ENCODE measurements around the gene DCDC1.
"Not testable (repeated sequence)": the region's sequence is repeated elsewhere in the genome, so short reads cannot be mapped to it uniquely, and the experiment has no call there.

Gene DCDC1

DNA sequence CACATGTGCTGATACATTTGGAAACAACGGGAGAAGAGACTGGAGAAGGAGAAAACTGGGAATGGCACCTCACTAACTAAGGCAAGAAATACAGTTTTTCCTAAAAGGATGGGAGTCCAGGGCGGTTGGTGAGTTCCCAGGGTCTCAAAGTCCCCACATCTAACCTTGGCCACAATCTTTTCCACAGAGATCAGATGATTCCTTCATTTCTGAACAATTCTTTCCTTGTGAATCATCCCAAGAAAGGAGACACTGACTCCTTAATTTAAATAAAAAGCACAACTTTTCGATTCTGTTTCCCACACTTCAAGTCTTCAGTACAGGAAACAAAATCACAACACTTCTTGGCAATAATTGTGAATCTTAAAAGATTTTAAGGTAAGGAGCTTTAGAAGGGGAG is 384.7 kb downstream of the DCDC1 start:
- DNase-seq, result no peak

DNA sequence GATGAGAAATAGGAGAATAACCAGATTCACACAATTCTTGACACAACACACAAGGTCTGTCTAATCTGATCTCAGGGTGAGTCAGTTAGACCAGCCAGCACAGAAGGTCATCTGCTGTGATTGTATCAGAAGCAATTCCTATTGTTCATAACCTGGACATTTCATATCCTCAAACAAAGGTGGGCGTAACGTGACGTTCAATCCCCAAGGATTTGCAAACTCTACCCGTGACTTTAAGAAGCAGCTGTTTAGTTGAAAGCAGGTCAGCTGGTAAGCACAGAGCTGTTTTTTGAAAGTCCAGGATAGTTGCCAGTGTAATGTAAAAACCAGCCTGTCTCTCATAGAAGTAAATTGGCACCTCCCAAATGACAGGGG is 385.1 kb downstream of the DCDC1 start:
- DNase-seq, result no peak

DNA sequence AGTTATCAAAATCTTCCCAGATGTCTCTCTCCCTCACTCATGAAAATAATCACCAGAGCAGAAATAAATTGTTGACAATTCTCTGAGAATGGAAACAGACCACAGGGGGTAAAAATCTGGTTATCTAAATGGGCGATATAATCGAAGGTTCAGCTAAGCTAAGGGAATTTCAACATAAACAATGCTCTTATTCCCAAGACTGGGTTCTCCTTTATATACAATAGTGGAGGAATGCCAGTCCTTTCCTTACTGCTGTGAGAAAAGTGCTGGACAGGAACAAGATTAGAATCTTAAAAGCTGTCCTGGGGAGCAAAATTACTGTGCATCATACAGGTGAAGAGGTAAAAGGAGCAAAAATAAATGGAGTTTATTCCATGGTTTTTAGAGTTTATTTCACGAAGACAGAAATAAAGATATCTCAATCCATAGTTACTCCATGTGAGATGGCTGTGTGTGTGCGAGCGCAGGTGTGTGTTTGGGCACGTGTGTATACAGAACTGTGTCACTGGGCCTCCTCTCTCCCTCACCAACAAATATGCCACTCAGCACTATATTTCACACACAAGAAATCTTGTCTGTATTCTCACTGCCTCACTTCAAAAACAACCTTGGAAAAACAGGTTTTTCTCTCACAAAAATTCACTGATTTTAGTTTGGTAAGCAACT is 385.6 kb downstream of the DCDC1 start:
- DNase-seq, result no peak

DNA sequence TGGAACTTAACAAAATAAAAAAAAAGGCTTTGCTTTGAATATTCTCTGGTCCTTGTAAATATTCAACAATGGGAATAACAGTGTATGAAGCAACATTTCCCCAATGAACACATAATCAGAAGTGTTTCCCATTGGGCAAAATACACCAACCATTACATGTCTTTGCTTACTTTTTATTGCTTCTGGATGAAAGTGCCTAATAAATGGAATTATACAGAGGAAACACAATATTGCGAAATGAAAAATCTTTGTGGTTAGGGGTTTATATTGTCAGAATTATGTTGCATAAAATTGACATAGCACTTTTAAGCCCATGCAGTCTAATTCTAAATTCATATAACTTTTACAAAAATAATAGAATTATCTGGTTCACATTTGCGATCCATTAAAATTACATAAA is 386.4 kb downstream of the DCDC1 start:
- DNase-seq, result no peak

DNA sequence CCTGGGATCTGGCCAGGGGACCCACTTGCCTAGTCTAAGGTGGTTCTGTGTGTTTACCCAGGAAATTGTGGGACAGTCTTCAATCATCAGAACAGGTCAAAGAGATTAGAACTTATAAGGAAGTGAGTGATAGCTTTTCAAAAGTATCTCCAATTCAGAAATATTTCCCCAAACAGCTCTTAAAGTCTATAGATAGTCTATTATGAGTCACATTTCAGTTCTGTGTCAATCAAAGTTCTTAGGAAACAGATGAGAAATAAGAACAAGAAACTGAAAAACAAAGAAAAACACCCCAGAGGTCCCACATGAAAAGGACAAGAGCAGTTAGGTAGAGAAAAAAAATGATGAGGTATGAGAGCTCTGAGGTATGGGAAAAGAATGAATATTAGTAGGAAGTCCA is 402.0 kb downstream of the DCDC1 start:
- DNase-seq, result no peak

DNA sequence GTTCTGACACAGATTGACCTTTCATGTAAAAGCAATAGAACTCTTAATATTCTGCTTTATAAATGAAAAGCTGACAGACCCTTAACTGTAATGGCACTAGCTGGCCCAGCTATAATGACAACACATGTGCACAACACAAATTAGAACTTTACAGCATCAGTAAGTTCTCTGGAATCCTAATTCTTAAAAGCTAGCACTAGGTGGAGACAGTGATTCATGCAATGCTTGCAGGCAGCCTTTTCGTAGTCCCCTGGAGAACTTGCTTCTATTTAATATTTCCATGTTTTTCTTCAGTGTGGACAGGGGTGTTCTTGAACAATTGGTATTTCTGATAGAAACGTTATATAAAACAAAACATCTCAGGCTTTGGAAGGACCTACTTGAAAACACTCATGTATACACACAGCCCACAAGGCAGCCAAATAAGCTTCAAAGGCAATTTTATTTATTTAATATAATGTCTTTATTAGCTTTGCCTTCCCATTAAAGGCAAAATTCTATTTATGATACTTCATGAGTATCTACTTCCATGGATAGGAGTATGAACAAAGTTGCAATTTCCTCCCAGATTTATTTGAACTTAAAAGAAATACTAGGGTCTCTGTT is 409.0 kb downstream of the DCDC1 start:
- no peak for DNase-seq

DNA sequence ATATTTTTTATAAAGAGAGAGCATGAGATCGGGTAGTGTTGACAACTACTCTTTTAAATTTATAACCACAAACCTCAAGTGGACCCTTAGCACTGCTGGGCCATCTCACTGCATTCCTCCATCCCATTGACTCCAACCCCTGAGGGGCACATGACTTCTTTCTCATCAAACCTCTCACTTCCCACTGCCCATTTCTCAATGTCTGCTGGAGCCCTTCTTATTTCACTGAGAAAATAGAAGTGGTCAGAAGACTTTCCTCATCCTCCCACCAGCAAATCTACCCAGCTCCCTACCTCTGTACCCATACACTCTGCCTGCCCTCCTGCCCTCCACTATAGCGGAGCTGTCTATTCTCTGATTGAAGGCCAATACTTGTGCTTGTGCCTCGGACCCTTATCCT is 412.8 kb downstream of the DCDC1 start:
- DNase-seq, result no peak

DNA sequence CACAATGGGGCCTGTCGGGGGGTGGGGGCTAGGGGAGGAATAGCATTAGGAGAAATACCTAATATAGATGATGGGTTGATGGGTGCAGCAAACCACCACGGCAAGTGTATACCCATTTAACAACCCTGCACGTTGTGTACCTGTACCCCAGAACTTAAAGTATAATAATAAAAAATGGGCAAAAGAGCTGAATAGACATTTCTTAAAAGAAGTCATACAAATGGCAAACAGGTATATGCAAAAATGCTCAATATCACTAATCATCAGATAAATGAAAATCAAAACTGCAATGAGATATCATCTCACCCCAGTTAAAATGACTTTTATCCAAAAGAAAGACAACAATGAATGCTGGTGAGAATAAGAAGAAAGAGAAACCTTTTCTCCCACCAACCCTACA is 419.7 kb downstream of the DCDC1 start:
- no peak for DNase-seq

DNA sequence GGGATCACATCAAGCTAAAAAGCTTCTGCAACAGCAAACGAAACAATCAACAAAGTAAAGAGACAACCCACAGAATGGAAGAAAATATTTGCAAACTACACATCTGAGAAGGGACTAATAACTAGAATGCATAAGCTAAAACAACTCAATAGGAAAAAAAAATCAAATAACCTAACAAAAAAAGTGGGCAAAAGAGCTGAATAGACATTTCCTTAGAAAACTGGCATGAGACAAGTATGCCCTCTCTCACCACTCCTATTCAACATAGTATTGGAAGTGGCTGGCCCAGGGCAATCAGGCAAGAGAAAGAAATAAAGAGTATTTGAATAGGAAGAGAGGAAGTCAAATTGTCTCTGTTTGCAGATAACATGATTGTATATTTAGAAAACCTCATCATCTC is 421.8 kb downstream of the DCDC1 start:
- not testable (repeated sequence) for DNase-seq

DNA sequence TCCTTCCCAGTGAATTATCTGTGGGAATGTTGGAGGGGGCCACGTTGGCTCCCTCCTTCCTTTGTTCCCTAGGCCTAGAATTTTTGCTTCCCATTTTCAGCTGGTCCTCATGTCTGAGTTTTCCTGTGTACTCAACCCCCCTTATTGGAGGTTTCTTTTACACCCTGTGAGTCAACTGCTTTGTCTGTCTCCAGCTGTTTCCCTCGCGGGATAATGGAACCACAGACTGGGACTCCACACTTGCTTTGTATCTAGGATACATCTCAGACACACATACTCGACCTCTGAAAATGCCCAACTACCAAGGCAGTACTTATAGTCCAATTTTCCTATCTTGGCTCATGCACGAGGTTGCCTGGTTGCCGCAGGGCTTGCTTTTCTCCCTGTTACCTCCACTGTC is 430.7 kb downstream of the DCDC1 start:
- DNase-seq, result no peak

DNA sequence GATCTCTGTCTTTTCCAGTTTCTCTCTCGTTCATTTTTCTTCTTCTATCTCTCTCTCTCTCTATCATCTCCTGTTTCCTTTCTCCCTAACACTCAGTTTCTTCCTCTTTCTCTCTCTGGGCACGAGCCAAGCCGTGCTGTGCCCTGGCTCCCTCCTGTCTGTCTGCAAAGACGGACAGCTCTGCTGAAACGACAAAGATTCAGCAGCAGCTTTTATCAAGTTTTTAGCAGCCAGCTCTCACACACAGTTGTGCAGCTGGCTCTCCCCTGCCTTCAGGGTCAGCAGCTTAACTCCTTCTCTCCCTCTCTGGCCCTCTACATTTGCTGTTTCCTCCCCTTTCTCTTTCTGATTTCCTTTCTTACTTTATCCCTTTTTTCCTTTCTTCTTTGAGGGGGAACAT is 431.4 kb downstream of the DCDC1 start:
- DNase-seq, result no peak

DNA sequence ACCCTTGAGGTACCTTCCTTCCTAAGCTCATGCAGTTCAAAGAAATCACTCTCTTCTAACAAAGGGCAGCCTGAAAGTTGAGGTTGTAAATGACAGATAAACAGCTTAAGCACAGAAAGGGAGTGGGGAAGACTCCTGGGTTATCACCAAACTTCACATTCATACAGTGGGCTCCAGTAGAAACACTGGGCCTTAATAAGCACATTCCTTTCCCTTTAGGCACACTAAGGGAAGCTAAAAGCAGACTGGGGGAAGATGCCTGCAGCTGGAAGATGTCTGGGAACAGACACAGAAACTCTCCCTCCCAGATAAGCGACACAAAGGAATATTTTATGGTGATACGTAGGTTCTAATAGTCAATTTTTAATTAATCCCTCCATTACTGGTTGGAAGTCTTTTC is 433.0 kb downstream of the DCDC1 start:
- DNase-seq, result no peak

DNA sequence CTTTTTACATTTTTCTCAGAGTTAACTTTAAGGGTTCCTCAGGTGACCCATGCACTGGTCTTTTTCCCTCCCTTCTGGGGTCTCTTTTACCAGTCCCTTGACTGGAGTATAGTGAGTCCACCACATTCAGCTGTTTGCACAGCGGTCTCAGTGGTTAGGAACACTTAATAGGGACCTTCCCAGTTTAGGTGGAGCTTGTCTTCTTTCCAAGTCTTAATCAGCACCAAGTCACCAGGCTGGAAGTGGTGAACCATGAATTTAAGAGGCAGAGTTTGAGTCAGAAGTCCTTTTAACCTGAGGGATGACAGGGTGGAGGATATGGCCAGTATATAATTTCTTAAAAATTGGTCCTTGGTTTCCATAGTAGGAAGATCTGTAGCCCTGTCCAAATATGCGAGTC is 433.7 kb downstream of the DCDC1 start:
- no peak for DNase-seq

DNA sequence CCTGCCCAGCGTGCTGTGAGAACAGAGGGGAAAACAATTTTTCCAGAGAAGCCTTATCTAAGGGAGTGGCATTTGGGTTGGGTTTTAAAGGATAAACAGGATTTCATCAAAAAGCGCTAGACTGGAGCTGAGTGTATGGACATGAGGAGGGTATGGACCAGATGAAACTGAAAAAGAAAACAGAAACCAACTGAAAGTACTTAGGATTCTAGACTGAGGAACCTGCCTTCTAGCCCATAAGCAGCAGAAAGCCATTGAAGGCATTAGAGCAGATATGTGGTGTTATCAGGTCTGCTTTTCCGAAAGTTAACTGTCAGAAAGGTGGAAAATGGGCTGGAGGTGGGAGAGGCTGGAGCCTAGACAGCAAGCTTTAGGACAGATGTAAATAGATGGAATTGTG is 443.4 kb downstream of the DCDC1 start:
- no peak for DNase-seq

DNA sequence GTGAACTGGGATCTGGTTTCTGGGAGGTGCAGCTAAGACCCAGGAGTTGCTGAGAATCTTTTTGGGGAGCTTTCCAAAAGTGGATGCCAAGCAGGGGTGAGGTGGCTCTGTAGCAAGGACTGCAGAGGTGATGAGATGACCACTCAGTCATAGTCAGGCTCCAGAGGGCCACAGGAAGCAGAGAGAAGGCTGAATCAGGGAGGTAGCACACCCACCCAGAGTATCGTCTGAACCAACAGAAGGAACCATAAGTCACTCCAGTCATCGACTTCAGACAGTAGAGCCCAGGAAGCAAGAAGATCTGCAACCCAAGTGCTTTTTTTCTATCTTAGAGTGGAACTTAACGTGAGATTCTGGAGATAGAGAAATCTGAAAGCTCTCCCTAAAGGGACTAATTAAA is 447.7 kb downstream of the DCDC1 start:
- DNase-seq, result no peak

DNA sequence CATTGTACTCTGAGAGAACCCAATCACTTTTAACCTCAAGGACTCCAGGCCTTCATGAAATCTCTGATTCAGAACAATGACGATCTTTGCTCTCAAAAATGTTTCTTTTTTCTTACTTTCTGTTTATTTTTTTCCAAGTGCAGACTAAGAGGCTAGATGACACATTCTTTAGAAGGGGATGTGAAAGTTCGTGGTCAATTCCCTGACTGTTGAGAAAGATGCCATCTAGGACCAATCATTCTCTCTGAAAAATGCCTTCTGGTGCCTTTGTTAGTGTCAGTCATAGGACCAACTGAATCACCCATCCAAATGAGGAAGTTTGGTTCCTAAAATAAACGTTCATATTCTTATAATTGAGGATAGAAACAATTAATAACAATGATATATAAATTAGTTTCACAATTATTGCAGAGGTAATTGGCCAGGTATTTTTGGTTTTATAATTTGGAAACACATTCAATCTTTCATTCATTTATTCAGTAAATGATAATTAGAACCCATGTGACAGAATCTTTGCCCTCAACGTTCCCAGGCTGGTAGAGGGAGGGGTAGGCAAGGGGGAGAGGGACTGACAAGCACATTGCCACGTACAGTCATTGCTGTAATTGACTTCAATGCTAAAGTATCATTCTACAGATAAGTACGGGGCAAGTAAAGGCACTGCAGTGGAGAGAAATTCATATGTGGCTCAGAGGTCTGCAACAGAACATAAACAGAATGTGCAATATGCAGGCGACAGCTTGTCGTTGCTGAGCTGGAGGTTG is 450.0 kb downstream of the DCDC1 start:
- no peak for DNase-seq

DNA sequence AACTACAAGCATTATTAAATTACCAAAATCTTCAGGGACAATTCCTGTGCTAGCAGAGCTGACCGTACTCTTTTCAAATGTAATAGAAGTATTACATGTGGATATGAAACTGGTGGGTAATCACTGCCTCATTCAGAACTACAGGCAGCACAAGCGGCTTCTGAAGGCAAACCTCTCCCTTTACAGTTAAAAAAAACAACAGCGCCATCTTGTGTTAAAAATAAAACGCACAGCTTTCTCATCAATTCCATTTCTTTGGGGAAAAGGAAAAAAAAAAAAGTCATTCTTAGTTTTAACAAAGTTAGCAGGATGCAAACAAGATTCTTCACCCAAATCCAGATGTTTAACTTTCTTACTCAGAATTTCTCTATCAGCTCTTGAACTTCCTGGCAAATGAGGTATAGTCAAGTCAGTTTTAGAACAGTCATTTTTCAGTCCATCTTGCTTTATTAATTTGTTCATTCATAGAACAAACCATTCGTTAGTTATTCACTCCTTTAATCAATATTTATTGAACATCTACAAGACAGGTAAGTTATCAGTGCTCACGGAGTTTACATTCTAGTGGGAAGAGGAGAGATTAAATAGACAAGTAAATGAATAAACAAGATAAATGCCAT is 451.6 kb downstream of the DCDC1 start:
- no peak for DNase-seq

DNA sequence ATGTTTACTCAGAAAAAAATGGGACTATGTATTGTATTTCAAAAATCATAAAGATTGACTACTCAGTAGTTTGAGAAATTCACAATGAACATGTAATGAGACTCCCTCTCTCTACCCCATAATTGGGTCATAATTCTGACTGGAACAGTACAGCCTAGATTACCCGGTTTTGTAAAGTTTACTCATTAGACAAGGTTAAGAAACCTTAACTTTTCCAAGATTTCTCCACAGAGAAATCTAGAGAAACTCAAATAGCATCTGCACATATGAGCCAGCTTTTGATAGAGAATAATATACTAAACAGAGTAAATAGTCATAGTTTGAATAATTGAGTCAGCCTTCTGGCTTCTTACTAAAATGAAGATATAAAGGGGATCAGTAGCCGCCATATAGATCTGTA is 452.3 kb downstream of the DCDC1 start:
- no peak for DNase-seq

DNA sequence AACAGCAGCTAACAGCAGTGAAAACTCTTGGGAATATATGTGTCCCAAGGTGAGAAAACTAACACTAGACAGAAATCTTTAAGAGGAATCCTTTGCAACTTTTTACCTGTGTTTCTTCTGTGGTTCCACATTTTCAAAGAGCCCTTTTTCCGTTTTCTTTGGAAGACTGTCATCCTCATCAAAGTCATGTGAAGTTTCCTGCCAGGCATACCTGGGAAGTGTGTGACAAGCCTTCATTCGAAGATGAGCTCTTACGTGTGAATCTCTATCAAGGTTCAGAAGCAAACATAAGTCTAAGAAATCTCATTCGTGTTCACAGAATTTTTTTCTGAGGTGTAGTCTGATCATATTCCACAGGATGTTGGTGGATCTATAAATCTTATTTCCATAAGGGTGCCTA is 452.8 kb downstream of the DCDC1 start:
- DNase-seq, result no peak

DNA sequence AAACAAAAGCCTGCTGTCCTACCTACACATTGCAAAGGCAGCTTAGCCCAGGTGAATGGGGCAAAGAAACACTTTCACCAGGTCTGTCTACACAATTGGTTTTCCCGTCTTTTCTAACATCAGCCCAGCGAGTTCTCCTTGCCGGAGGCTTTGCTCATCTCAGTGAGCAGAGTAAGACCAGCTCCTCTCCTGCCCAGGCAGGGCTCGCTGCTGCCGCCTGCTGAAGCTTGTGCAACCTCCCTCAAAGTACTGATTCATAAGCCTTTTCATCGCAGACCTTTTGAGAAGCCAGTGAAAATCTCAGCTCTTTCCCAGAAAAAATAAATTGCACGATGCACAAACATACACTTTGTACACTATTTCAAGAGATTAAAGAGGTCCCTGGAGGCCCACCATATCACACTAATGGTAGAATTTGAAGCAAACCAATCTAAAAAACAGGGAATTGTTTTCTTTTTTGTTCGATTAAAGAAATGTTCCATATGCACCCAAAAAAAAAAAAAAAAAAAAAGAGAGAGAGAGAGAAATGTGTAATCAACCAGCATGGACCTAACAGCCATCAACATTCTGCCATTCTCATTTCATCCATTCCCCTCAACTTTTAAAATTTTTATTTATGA is 455.3 kb downstream of the DCDC1 start:
- DNase-seq, result peak; percentile 28

DNA sequence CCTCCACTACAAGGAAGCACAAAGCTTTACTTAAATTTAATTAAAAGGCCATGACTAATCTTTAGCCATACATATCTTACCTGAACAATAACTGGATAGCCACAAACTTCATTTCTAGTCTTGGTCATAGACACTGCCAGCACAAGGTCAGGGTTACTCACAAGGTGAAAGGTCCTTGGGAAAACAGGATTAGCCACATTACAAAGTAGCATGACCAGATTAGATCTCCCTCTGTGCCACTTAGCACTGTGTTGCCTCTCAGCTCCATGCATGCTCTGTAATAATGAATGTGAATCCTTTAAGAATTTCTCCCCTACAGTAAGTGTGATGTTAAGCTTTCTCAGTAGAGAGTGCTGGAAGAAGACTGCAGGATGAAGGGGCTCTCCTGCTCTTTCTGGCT is 458.3 kb downstream of the DCDC1 start:
- no peak for DNase-seq

DNA sequence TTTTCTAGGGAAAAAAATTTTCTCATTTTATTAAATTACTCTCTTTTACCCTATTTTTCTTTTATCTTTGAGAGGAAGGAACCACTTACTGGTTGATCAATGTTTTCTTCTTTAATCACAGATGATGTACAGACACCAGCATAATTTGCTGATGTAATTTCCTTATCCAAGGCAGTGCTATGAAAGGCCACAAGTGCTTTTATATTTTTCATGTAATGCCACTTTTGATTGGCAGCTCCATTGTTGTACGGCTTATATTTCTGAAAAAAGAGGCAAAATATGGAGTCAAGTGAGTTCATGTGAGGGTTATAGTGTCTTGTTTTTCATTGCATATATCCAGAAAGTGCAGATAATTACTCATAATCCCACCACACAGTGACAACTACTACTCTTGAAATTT is 460.7 kb downstream of the DCDC1 start:
- DNase-seq, result no peak

DNA sequence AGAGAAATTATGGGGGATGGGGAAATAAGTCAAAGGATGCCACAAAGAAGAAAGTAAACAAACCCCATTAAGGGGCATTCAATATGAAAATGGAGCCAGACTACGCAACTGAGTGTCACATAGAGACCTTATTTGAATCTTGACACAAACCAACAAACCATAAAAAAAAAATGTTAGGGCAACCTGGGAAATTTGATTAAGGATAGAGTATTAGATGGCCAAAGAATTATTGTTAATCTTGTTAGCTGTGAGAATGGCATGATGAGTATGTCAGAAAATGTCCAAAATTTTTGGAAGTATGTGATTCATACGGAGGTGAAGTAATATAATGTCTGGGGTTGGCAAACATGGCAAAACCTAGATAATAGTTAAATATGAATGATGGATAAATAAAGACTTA is 461.3 kb downstream of the DCDC1 start:
- no peak for DNase-seq

DNA sequence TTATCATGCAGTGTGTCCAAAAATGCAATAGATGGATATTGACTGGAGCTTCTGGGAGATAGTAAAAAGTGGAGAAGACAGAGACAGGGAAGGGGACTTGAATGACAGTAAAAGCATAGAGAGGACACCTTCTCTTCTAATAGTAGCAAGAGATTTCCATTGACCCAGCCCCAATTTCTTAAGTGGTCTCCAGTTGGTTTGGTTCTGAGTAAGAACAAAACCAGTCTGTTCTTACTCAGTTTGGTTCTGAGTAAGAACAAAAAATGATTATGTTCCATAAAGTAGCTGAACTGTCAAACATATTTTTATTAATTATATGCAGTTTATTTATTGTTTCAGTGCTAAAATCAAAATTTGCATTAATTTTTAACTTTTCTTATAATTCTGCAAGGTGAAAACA is 466.6 kb downstream of the DCDC1 start:
- no peak for DNase-seq
